Measurements from ENCODE around the gene MMP23B.

GRCh38 chr1:1615256-1616044 is 16.5 kb upstream of the MMP23B start, which contains the start of gene MIB2:
- TF ChIP-seq, protein P1, sequence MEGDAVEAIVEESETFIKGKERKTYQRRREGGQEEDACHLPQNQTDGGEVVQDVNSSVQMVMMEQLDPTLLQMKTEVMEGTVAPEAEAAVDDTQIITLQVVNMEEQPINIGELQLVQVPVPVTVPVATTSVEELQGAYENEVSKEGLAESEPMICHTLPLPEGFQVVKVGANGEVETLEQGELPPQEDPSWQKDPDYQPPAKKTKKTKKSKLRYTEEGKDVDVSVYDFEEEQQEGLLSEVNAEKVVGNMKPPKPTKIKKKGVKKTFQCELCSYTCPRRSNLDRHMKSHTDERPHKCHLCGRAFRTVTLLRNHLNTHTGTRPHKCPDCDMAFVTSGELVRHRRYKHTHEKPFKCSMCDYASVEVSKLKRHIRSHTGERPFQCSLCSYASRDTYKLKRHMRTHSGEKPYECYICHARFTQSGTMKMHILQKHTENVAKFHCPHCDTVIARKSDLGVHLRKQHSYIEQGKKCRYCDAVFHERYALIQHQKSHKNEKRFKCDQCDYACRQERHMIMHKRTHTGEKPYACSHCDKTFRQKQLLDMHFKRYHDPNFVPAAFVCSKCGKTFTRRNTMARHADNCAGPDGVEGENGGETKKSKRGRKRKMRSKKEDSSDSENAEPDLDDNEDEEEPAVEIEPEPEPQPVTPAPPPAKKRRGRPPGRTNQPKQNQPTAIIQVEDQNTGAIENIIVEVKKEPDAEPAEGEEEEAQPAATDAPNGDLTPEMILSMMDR (conservative IDR thresholded peaks at IDR 0.05; ENCODE audit: low read length), result no peak
- TF ChIP-seq EZH2phosphoT487 (IDR thresholded peaks at IDR 0.05; ENCODE audit: borderline replicate concordance), result no peak

Measured in Loucy (cell line).